ENCODE measurements around the gene MRO. TPM values are rescaled to one million over a fixed set of nuclear protein-coding genes. Genes with fewer than 3 reads are reported as not detected.

MRO gene
- total and polyA plus RNA-seq, 2 of the 4 experiments (the other 2 are of a cell fraction), result not detected

GRCh38 chr18:50749421-50749820 lies 70.4 kb downstream of the MRO start:
- dilution Hi-C loops (cut with HindIII; ENCODE audit: low sequenced_read_pairs, unreplicated experiment), result no loop called here
- H3K4me2 ChIP-seq (ENCODE audit: low read depth, low read length), result no peak overlapping the region
- no peak overlapping the region for H4K8ac ChIP-seq (ENCODE audit: low read depth in 2 of 2, low read length in 2 of 2)
- H3K9ac ChIP-seq (ENCODE audit: low read depth, low read length), result no peak overlapping the region
- ChIA-PET POLR2A (ENCODE audit: unreplicated experiment) (no interaction called here), CTCF (no interaction called here)
- no peak overlapping the region for H3K4ac ChIP-seq (ENCODE audit: low read depth, low read length)
- H3K4me1 ChIP-seq (ENCODE audit: control insufficient read depth, insufficient read depth, low read length), result no peaks in the 10 kb centered on the region
- DNase-seq, result no peak
- no CpG with 5 or more reads among the region's 5 CpGs for WGBS, 2 experiments (ENCODE audit: extremely low coverage in 2 of 2, insufficient read length in 1 of 2)
- H3K9me1 ChIP-seq (ENCODE audit: insufficient read depth, low read length), result no peaks in the 10 kb centered on the region
- no peak overlapping the region for H3K4me3 ChIP-seq (ENCODE audit: insufficient read depth, low read depth, low read length)
- H3K9me3 ChIP-seq (ENCODE audit: control insufficient read depth, insufficient read depth, low read length), result no peaks in the 10 kb centered on the region
- in situ Hi-C loops (cut with MboI; ENCODE audit: low sequenced_read_pairs), result no loop called here
- no peak overlapping the region for H4K5ac ChIP-seq (ENCODE audit: low read depth, low read length)
- intact Hi-C loops (cut with micrococcal nuclease), result no loop called here
- H2BK20ac ChIP-seq (ENCODE audit: low read depth, low read length), result no peak overlapping the region
- no peaks in the 10 kb centered on the region for H3K36me3 ChIP-seq (ENCODE audit: control insufficient read depth, insufficient read depth, low read length)
- no peak overlapping the region for H2BK5ac ChIP-seq (ENCODE audit: low read depth, low read length, poor library complexity, severe bottlenecking)
- no peaks in the 10 kb centered on the region for H3K27me3 ChIP-seq (ENCODE audit: control insufficient read depth, insufficient read depth, low read length)
- no peak overlapping the region for H2AK5ac ChIP-seq (ENCODE audit: low read depth, low read length)
- no peak overlapping the region for H3K23ac ChIP-seq (ENCODE audit: low read depth, low read length)
- no peak overlapping the region for H2BK15ac ChIP-seq (ENCODE audit: low read depth, low read length)
- TF ChIP-seq ELK1 (IDR thresholded peaks at IDR 0.05; ENCODE audit: borderline replicate concordance, low read depth, low read length) (no peak), POLR2A (IDR thresholded peaks at IDR 0.05; ENCODE audit: low read depth, low read length) (no peak), RAD21 (IDR thresholded peaks at IDR 0.05; ENCODE audit: low read length) (no peak), RFX5 (IDR thresholded peaks at IDR 0.05; ENCODE audit: low read depth, low read length) (no peak), CEBPB (IDR thresholded peaks at IDR 0.05; ENCODE audit: low read depth, low read length) (no peak), SMC3 (IDR thresholded peaks at IDR 0.05; ENCODE audit: low read depth, low read length) (no peak), FOS (IDR thresholded peaks at IDR 0.05; ENCODE audit: low read depth, low read length) (no peak), MAZ (IDR thresholded peaks at IDR 0.05; ENCODE audit: borderline replicate concordance, low read depth, low read length) (no peak), MXI1 (IDR thresholded peaks at IDR 0.05; ENCODE audit: borderline replicate concordance, low read depth, low read length) (no peak), MAFK (IDR thresholded peaks at IDR 0.05; ENCODE audit: low read depth, low read length) (no peak), NFE2L2 (IDR thresholded peaks at IDR 0.05; ENCODE audit: low read depth, low read length) (no peak), BHLHE40 (IDR thresholded peaks at IDR 0.05; ENCODE audit: low read depth, low read length) (no peak)
- no peak overlapping the region for H2AK9ac ChIP-seq (replicated peaks; ENCODE audit: low read depth, low read length, poor library complexity)
- H4K91ac ChIP-seq (ENCODE audit: insufficient read depth, low read depth, low read length), result no peak overlapping the region
- no peak overlapping the region for H3K18ac ChIP-seq (ENCODE audit: low read depth, low read length)
- H3K27ac ChIP-seq (ENCODE audit: insufficient read depth, low read length), result no peak overlapping the region
- H2AFZ ChIP-seq (replicated peaks; ENCODE audit: low read length, poor library complexity), result no peak overlapping the region
- H3K14ac ChIP-seq (replicated peaks; ENCODE audit: low read depth, low read length), result no peak overlapping the region
- H2BK120ac ChIP-seq (ENCODE audit: low read depth, low read length), result no peak overlapping the region
- H4K20me1 ChIP-seq (ENCODE audit: insufficient read depth, low read length), result no peaks in the 10 kb centered on the region
- no peak overlapping the region for H3K56ac ChIP-seq (ENCODE audit: extremely low read depth, insufficient read depth, low read length)
- ATAC-seq (ENCODE audit: low read depth), result no peak
- no peaks in the 10 kb centered on the region for H3K79me1 ChIP-seq (ENCODE audit: low read depth in 1 of 2, low read length in 2 of 2)
- no TSS peak for BruUV-seq (replicated peaks)
